Heart right ventricle (tissue), 16 donors: ENCODE results near the gene RAB31. TPM values are rescaled to one million over a fixed set of nuclear protein-coding genes. Genes with fewer than 3 reads are reported as not detected.
A peak's percentile ranks its signal among the peaks of the same experiment; 100 is the strongest.

Source experiments
- ATAC-seq, 8 donors: fragments of 200-7000 bp; cut with Tn5 transposase; one replicate each; pipeline ENCODE4 v1.9.1; 2020; ENCODE audit warnings: mild to moderate bottlenecking in 8 of 8, moderate library complexity in 8 of 8, moderate number of reproducible peaks in 1 of 8
- DNase-seq, 2 donors: peaks; one replicate each; pipeline ENCODE4 v3.0.0-alpha.2; 2020
- H3K27ac ChIP-seq, 10 donors: fragments of 200-600 bp; sonication (generic) in 2 of 10; one replicate each; pipeline versions ENCODE4 v1.5.0 to v1.8.0; 2020 to 2022; ENCODE audit warnings: mild to moderate bottlenecking in 3 of 10
- H3K27me3 ChIP-seq, 7 donors: fragments of 200-600 bp; one replicate each; pipeline ENCODE4 v1.8.0; 2021 to 2022; ENCODE audit warnings: mild to moderate bottlenecking in 2 of 7
- H3K36me3 ChIP-seq, 9 donors: fragments of 200-600 bp; sonication (generic) in 1 of 9; one replicate each; pipeline versions ENCODE4 v1.5.0 to v1.8.0; 2020 to 2022; ENCODE audit warnings: mild to moderate bottlenecking in 2 of 9
- H3K4me1 ChIP-seq, 9 donors: fragments of 200-600 bp; sonication (generic) in 1 of 9; one replicate each; pipeline versions ENCODE4 v1.5.0 to v1.8.0; 2020 to 2022; ENCODE audit warnings: mild to moderate bottlenecking in 4 of 9
- H3K4me3 ChIP-seq, 10 donors: fragments of 200-600 bp; sonication (generic) in 2 of 10; one replicate each; pipeline versions ENCODE4 v1.5.0 to v1.8.0; 2020 to 2022; ENCODE audit warnings: mild to moderate bottlenecking in 7 of 10, moderate library complexity in 2 of 10
- H3K9me3 ChIP-seq, 11 donors: fragments of 200-600 bp in 10 of 11; sonication (generic) in 2 of 11; one replicate each; pipeline versions ENCODE4 v1.5.0 to v1.8.0; 2013 to 2022; ENCODE audit warnings: mild to moderate bottlenecking in 2 of 11, control low read depth in 1 of 11, moderate library complexity in 1 of 11
- CTCF ChIP-seq, 9 donors: fragments of 200-600 bp; sonication (generic) in 2 of 9; IDR thresholded peaks; one replicate each; pipeline versions ENCODE4 v1.5.0 to v1.8.0; 2021 to 2022; ENCODE audit warnings: antibody characterized with exemption in 9 of 9, mild to moderate bottlenecking in 5 of 9, moderate library complexity in 1 of 9
- WGBS, 2 donors: extraction: QIAGEN DNeasy Blood & Tissue Kit; methylation state at CpG; one replicate each; pipeline ENCODE4 v1.1.7; 2013; ENCODE audit warnings: inconsistent platforms in 1 of 2; 5-methylcytosine and 5-hydroxymethylcytosine counted together
- intact Hi-C, 10 donors: fragments of 100-400 bp; cut with DNase I; formaldehyde crosslinking; loops; one replicate each; pipeline versions ENCODE4 v1.11.1 to v1.14.2; 2022
- polyA plus RNA-seq, 2 donors: library from polyadenylated mRNA; stranded (reverse); fragments of 200-250 nt; gene quantifications; one replicate each; pipeline ENCODE4 v1.2.3, GENCODE V29; 2013
- total RNA-seq, 10 donors: library from RNA; stranded (reverse); fragmentation: NEBNext Ultra II Directional in 3 of 10; extraction: Animal tissue kit (Norgen Biotek cat#: 25700) in 3 of 10; gene quantifications; one replicate each; pipeline versions ENCODE4 v1.2.1 to v1.2.4, GENCODE V29; 2021 to 2023
- donor health status: Arrhythmogenic right ventricular cardiomyopathy.
- donor health status: ischemic (EF 13 %, LVEDD 7.1; RV severe dilation, severe dysfunction).
- donor health status: healthy with polysubstance abuse.
- donor health status: DM: no; HTN: yes; CAD: no.
- donor health status: DM: no; HTN: no; CAD: no.
- donor health status: ischemic (EF 25% LVEDD 6.9; RV normal size, moderate dysfunction).
- donor health status: ischemic (EF 25% LVEDD 5.7; RV mildly dilated, moderate dysfunction).
- donor health status: healthy.
- donor health status: DM: yes; HTN: yes; CAD: no.
- donor health status: Ischemic cardiomyopathy.
- donor health status: ischemic (EF 35%, LVEDD 5.7; RV mildly dilated, moderate dysfunction).
- donor health status: nonischemic (EF 11% LVEDD 7.7; RV severe dilation, severe dysfunction).
- donor health status: DM: yes; HTN: yes; CAD: no.
- donor health status: PGD.
- donor health status: ischemic (EF 29% LVEDD 5.4; RV normal size, mild dysfunction).
- donor health status: nonischemic (EF 23%, LVEDD 6.1; RV moderate dilation, normal function).

RAB31 gene
- total and polyA plus RNA-seq, 12 donors = 4.5 to 47.8 (median 16.6) TPM

DNA sequence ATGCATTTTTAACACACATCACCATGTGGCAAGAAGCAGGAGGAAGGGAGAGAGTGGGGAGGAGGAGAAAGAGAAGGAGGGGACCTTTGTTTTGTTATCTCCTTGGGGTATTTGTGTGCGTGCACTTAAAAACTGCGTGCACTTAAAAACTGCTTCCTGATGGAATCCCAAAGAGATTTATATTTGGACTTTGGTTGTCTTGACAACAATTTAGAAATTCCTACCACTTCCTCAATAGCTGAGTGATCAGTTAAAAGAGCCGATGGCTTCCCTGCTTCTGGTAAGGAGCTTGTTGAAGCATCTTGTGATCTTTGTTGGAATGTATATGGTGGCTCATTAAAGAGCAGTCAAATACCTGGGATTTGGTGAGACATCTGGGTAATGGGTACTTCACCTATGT, 4.5 kb downstream of the RAB31 start:
- no peak for TF ChIP-seq CTCF (IDR thresholded peaks at IDR 0.05)
- ATAC-seq (no peak), DNase-seq (no peak)
- intact Hi-C loops = loop anchor here in 1 of 10 donors (10.0 kb wide), 1 partner anchor 812 kb away; the partner anchor contains the start of gene NAPG
- Histone ChIP-seq H3K27me3 (no peaks in the 10 kb centered on the region), H3K4me3 (no peak overlapping the region), H3K27ac (peak overlapping the region in 1 of 10 donors; percentile 28), H3K4me1 (peaks cover 0 to 76% (median 13%) of the 10 kb centered on the region in 9 donors), H3K9me3 (no peaks in the 10 kb centered on the region), H3K36me3 (peaks cover 0 to 3% (median 0%) of the 10 kb centered on the region in 9 donors)
- 35 to 47% methylated on average over 3 of the region's 3 CpGs for WGBS, 2 donors

DNA sequence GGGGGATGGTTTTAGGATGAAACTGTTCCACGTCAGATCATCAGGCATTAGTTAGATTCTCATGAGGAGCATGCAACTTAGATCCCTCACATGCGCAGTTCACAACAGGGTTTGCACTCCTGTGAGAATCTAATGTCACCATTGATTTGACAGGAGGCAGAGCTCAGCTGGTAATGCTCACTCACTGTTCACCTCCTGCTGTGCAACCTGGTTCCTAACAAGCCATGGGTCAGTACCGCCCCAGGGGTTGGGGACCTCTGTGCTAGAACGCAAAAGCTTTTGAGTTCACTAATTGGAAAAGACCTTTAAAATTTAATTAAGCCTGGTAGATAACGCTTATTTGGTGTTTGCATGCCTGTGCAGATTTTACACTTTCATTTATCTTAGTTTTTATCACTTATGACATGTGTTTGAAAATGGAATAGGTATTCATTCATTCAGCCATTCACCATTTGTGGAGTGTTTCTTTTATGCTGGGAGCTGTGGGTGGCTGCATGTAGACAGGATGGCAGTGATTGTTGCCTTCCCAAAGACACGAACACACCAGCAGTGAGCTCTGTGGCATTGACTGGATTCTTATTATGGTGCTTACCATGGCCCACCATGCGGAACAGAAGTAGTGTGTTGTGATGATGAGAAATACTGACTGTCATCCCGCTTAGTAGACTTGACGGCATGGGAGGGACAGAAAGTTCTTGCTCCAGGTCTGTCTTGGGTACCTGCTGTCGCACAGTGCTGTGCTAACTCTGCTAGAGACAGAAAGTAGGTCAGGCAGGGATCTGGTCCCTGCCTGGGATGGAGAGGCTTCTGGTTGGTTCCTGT, 6.4 kb downstream of the RAB31 start:
- no peaks in the 10 kb centered on the region for H3K27me3 ChIP-seq
- H3K4me1 ChIP-seq = peaks cover 0 to 79% (median 8%) of the 10 kb centered on the region in 9 donors
- peaks cover 0 to 6% (median 0%) of the 10 kb centered on the region in 9 donors for H3K36me3 ChIP-seq
- DNase-seq (no peak), ATAC-seq (no peak)
- H3K9me3 ChIP-seq = no peaks in the 10 kb centered on the region
- 96% methylated on average over 10 of the region's 10 CpGs for WGBS, 2 donors
- no peak overlapping the region for H3K27ac ChIP-seq
- intact Hi-C loops = loop anchor here in 1 of 10 donors (10.0 kb wide), 1 partner anchor 810 kb away; the partner anchor contains the start of gene NAPG
- no peak for TF ChIP-seq CTCF (IDR thresholded peaks at IDR 0.05)
- H3K4me3 ChIP-seq = no peak overlapping the region

- intact Hi-C loops = loop anchor here in 1 of 10 donors (10.0 kb wide), 1 partner anchor 810 kb away; the partner anchor contains the start of gene NAPG
- Histone ChIP-seq H3K36me3 (peaks cover 0 to 6% (median 0%) of the 10 kb centered on the region in 9 donors), H3K27ac (no peak overlapping the region), H3K4me1 (peaks cover 0 to 79% (median 6%) of the 10 kb centered on the region in 9 donors), H3K4me3 (no peak overlapping the region), H3K9me3 (no peaks in the 10 kb centered on the region), H3K27me3 (no peaks in the 10 kb centered on the region)
- ATAC-seq (no peak), DNase-seq (no peak)
- no peak for TF ChIP-seq CTCF (IDR thresholded peaks at IDR 0.05)
- 89 to 92% methylated on average over 3 of the region's 3 CpGs for WGBS, 2 donors
Measured at GRCh38 chr18:9715088-9715343, 6.9 kb downstream of the RAB31 start.

GRCh38 chr18:9715978-9716774, 8.1 kb downstream of the RAB31 start:
- no peak for ATAC-seq
- Histone ChIP-seq H3K4me3 (no peak overlapping the region), H3K36me3 (peaks cover 0 to 6% (median 0%) of the 10 kb centered on the region in 9 donors), H3K9me3 (no peaks in the 10 kb centered on the region), H3K27me3 (no peaks in the 10 kb centered on the region), H3K4me1 (peaks cover 0 to 68% (median 5%) of the 10 kb centered on the region in 9 donors), H3K27ac (peak overlapping the region in 1 of 10 donors; percentile 35)
- intact Hi-C loops = loop anchor here in 1 of 10 donors (10.0 kb wide), 1 partner anchor 809 kb away; the partner anchor contains the start of gene NAPG
- WGBS, 2 donors = 85 to 89% methylated on average over 10 of the region's 10 CpGs
- no peak for DNase-seq
- no peak for TF ChIP-seq CTCF (IDR thresholded peaks at IDR 0.05)
